GM11168 (cell line): ENCODE results near the gene STK4.
"Not testable (repeated sequence)": the region's sequence is repeated elsewhere in the genome, so short reads cannot be mapped to it uniquely, and the experiment has no call there.

Experiments used
- in situ Hi-C: fragments of 300-500 bp; cut with MboI; formaldehyde crosslinking; loops from one replicate; pipeline ENCODE4 v1.12.0; 2022; ENCODE audit warnings: low sequenced_read_pairs; ENCODE audit not compliant: unreplicated experiment

STK4 gene

GRCh38 chr20:45049438-45049837 lies 83.1 kb downstream of the STK4 start:
- in situ Hi-C loops: no loop called here

DNA sequence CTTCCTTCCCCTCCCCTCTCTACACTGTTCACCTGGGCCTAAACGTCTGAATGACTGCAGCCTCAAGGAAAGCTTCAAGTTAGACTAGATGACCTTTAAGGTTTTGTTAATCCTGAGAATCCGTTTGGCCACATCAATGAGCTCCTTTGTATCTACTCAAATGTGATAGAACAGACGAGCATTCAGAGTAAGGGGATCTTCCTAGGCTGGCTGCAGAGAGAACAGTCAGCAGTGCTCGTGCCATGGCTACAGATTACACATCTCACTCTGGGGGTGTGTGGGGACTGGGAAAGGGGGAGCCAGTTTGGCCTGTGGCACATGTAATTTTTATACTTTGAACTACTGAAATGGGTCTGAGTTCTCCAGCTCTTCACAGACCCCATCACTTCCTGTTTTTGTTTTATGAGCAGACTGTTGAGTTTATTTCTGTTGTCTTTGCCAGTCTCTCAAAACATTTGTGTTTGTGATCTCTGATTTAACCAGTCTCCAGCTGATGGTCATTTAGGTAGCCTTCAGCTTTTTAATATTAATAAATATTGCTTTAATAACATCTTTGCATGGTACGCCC lies 83.7 kb downstream of the STK4 start:
- in situ Hi-C loops: no loop called here

DNA sequence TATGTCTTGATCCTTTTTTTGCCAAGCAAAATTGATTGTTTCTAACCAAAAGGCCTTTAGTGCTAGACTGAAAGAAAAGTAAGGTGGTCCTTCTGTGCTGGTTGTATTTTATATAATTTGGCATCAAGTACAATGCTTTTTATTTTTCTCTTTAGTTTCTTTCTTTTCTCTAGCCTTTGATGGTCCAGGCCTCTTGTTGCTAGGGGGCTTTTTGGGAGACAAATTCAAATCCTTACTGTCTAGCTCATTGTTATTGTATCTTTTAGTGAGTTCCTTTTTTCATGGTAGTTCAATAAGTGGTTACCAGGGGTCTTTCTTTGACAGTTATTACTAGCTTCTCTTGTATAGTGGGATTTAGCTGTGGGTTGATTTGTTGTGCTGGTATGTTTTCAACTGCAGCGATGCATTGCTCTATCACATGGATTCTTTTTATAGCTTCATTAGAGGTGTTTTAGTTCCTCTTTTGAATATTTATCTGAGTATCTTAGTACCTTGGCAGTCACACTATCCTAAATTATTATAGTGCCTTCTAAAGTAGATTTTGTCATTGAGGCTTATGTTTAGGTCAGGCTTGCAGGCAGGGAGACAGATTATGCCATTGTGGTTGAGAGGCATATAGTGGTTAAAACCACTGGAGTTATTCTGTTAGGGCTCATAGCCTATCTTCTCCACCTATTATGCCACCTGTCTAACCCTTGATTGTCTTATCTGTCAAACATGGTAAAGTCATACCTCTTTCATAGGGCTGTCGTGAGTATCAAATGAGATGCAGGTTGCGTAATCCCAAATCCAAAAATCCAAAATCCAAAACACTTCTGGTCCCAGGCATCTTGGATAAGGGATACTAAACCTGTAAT lies 85.1 kb downstream of the STK4 start:
- in situ Hi-C loops: no loop called here

DNA sequence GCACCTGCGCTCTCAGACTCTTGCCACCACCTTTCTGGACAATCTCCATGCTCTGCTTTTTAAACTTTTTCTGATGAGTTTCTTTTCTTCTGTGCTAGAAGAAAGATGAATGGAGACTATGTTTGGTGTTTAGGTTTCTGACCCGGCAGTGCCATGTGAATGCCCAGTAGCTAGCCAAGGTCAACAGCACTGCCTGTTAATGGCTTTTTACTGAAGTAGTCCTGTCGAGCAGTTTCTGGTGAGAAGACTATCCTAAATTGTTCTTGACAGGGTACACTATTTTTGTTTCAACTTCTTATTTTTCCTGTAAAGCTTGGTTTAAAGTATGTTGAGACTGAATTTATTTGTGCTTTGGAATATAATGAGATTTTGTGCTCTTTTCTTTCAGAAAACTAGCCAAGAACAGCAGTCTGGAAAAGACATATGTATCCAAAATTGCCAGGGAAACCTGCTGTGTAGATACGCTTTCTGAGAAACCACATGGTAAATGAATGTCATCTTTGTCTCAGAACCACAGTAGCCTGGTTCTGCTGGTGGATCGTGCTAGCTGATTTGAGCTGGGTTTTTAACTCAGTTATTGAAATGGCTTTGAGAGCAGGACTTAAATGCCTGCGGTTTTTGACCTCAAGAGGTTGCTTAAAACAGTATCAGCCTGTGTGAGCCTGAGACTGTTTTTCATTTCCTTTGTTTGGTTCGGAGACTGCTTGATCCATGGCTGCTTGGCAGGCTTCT lies 86.6 kb downstream of the STK4 start:
- in situ Hi-C loops: no loop called here

- in situ Hi-C loops: no loop called here
Observed at GRCh38 chr20:45053430-45054351, 87.4 kb downstream of the STK4 start.

DNA sequence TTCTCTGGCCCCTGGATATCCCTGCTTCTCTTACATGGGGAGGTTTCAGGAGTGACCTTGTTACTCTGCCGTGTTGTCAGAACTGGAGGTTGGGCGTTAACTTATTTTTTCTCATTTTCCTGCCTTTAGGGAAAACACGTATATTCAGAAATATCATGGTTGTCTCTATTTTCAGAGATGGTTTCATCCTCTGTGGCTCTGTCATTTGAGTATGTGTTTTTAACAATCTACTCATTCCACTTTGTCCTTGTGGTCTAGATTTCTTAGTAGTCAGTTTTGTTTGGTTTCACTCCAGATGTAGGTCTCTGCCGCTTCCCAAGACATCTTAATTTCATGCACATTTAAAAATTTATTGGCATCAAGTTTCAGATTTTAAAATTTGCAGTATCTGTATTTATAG lies 88.7 kb downstream of the STK4 start:
- in situ Hi-C loops: no loop called here

DNA sequence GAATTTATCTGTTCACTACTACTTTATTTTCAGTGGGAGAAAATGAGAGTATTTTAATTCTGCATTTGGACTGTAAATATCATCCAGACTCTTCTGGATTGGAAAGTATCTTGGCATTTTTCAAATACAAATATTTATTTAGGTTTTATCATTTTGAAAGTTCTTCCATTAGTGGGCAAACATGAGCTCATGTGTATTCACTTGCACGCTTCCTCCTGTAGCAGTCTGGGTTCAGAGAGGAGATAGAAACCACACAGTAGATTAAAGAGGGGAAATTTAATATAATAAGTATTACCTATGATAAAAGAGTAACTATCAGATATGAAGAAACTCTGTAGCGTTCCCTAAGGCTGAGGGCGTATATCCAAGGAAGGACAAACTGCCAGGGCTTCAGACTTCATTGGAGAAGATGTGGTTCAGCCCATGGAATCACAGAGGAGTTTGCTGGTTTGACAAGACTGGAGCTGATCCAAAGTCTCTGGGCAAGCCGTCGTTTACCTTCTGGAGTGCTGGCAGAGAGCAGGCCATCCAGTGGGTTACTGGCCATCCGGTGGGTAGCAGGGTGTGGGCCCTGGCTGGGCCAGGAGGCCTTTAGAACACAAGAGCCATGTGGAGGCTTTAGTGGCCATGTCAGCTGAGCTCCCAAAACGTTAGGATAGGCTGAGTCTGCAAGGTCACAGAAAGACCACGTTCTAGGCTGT lies 90.3 kb downstream of the STK4 start:
- in situ Hi-C loops: no loop called here

GRCh38 chr20:45058168-45058850 lies 92.0 kb downstream of the STK4 start:
- in situ Hi-C loops: no loop called here

- in situ Hi-C loops: no loop called here
Observed at GRCh38 chr20:45059022-45059728, 92.9 kb downstream of the STK4 start.

DNA sequence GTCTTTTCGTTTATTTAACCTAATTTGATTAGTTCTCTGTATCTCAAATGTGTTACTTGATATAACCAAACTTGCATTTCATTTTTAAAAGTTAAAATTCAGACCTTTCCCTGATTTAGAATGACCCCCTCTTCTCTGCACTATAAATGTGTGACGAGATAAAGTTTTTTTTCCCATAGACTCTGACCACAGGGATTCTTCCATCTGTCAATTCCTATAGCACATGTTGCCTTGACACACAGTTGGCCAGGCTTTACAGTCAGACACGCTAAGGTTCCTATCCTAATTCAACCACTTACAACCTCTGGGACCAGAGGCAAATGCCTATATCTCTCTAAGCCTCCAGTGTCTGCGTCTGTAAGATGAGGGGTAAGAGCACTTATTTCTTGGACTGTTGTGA lies 94.0 kb downstream of the STK4 start:
- in situ Hi-C loops: no loop called here

DNA sequence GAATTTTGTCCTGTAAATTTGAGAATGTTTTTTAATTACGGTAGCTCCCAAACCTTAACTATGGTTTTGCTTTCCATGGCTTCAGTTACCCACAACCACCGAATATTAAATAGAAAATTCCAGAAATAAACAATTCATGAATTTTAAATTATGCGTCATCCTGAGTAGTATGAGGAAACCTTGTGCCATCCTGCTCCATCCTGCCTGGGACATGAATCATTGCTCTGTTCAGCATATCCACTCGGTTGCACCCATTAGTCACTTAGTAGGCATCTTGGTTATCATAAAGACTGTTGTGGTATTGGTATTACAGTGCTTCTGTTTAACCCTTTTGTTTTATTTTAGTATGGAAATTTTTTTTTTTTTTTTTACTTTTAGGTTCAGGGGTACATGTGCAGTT lies 94.9 kb downstream of the STK4 start:
- in situ Hi-C loops: no loop called here

- in situ Hi-C loops: not testable (repeated sequence)
Observed at GRCh38 chr20:45063107-45063506, 96.8 kb downstream of the STK4 start.

DNA sequence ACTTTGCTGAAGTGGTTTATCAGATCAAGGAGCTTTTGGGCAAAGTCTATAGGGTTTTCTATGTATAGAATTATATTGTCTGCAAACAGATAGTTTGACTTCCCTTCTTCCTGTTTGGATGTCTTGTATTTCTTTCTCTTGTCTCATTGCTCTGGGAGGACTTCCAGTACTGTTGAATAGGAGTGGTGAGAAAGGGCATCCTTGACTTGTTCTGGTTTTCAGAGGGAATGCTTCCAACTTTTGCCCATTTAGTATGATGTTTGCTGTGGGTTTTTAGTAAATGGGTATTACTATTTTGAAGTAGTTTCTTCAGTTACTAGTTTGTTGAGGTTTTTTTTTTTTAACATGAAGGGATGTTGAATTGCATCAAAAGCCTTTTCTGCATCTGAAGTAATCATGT lies 98.5 kb downstream of the STK4 start:
- in situ Hi-C loops: no loop called here

- in situ Hi-C loops: no loop called here
Observed at GRCh38 chr20:45066372-45066771, 100.1 kb downstream of the STK4 start.

GRCh38 chr20:45067087-45067486 lies 100.8 kb downstream of the STK4 start:
- in situ Hi-C loops: no loop called here

DNA sequence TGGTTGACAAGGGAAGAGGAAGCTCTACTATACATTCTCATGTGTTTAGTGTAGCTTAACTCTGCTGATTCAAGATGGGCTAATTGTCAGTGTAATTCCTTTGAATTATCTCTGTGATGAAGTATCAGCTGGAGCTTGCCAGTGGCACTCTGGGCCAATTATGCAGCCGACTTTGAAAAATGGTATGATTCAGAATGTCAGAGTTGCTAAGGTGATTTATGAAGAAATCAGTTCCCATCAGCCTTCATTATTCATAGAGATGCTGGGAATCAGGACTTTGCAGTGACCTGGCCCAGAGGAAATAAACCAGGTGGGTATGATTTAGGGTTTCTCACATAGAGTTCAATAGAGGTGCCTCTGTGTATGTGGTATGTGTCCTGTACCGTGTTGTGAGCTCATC lies 101.2 kb downstream of the STK4 start:
- in situ Hi-C loops: no loop called here

DNA sequence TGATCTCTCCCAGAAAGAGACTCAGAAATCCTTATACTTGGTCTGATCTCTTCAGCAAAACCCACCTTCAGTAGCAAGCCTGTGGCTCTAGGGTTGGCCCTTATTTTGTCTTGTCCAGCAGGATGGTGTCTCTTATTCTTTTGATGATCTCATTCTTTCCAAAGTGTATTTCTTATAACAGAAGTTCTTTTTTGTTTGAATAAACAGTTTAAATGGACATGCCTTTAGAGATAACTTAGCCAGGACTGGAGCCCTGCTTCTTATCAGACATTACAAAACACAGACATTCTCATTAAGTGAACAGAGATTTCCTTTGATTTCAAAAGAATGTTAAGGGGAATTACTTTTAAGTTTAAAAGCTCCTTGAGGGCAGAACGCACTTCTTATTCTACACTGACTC lies 102.9 kb downstream of the STK4 start:
- in situ Hi-C loops: no loop called here

DNA sequence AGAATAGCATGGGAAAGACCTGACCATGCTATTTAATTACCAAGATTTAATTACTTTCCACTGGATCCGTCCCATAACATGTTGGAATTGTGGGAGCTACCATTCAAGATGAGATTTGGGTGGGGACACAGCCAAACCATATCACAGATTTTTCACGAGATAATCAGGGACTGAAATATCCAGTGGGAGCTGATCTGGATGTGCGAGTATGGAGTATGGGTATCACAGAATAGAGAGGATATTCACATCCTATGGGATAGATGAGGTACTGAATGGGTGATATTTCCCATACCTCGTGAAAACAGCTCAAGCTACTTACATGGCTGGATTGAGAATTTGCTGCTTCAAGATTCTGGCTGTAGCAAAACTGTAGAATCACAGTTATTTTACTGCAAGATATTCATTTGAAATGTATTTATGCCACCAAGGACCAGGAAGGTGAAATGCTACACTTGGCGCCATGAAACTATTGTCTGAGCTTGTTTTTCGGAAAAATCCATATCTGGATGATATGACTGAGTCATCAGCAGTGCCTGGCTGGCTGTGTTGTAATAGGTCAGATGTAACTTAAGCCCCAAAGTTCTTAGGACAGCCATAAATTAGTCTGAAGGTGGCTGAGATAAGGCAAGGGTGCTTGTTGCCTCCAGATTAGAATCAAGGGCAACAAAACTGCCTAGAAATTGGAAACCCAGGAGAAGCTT lies 104.8 kb downstream of the STK4 start:
- in situ Hi-C loops: no loop called here
